Posterior vena cava (tissue), 2 donors: ENCODE results near the gene PTPRN2. TPM values are rescaled to one million over a fixed set of nuclear protein-coding genes. Genes with fewer than 3 reads are reported as not detected.
"Not testable (repeated sequence)": the region's sequence is repeated elsewhere in the genome, so short reads cannot be mapped to it uniquely, and the experiment has no call there.

Source experiments
- DNase-seq: peaks from one replicate; pipeline ENCODE4 v3.0.0-alpha.2; 2020; ENCODE audit warnings: low spot score
- intact Hi-C, 2 donors: fragments of 100-400 bp; cut with DNase I; formaldehyde crosslinking; loops; one replicate each; pipeline versions ENCODE4 v1.14.1 to v1.14.2; 2022 to 2023
- total RNA-seq, 2 donors: library from RNA; stranded (reverse); fragmentation: NEBNext Ultra II Directional; extraction: Animal tissue kit (Norgen Biotek cat#: 25700); gene quantifications; one replicate each; pipeline ENCODE4 v1.2.1, GENCODE V29; 2021
- donor health status: DM: yes; HTN: yes; CAD: no.
- donor health status: DM: yes; HTN: yes; CAD: no.

PTPRN2 gene
- total RNA-seq, 2 donors from 2014 or later: 1.6 to 2.8 TPM

DNA sequence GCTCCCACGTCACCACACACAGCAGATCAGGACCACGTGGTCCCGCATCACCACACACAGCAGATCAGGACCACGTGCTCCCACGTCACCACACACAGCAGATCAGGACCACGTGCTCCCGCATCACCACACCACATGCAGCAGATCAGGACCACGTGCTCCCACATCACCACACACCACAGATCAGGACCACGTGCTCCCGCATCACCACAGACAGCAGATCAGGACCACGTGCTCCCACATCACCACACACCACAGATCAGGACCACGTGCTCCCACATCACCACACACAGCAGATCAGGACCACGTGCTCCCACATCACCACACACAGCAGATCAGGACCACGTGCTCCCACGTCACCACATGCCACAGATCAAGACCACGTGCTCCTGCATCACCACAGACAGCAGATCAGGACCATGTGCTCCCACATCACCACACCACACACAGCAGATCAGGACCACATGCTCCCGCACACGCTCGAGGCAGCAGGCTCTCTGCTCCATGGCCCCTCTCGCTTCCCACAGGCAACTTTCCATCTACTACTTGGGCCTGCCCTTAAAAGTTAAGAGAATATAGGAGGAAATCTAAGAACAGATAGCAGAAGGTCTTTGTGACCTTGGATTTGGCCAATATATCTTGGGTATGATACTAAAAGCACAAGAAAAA is 1024.0 kb downstream of the PTPRN2 start:
- intact Hi-C loops: not testable (repeated sequence)
- peak; percentile 20 for DNase-seq

DNA sequence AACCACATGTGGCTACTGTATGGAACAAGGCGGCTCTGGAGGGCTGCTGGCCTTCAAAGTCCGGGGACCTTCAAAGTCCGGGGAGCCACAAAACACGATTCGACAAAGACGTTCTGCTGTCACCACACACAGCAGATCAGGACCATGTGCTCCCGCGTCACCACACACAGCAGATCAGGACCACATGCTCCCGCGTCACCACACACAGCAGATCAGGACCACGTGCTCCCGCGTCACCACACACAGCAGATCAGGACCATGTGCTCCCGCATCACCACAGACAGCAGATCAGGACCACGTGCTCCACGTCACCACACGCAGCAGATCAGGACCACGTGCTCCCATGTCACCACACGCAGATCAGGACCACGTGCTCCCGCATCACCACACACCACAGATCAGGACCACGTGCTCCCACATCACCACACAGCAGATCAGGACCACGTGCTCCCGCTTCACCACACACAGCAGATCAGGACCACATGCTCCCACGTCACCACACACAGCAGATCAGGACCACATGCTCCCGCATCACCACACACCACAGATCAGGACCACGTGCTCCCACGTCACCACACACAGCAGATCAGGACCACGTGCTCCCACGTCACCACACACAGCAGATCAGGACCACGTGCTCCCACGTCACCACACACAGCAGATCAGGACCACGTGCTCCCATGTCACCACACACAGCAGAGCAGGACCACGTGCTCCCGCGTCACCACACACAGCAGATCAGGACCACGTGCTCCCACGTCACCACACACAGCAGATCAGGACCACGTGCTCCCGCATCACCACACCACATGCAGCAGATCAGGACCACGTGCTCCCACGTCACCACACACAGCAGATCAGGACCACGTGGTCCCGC is 1024.9 kb downstream of the PTPRN2 start:
- DNase-seq: peak; percentile 29
- intact Hi-C loops: not testable (repeated sequence)

DNA sequence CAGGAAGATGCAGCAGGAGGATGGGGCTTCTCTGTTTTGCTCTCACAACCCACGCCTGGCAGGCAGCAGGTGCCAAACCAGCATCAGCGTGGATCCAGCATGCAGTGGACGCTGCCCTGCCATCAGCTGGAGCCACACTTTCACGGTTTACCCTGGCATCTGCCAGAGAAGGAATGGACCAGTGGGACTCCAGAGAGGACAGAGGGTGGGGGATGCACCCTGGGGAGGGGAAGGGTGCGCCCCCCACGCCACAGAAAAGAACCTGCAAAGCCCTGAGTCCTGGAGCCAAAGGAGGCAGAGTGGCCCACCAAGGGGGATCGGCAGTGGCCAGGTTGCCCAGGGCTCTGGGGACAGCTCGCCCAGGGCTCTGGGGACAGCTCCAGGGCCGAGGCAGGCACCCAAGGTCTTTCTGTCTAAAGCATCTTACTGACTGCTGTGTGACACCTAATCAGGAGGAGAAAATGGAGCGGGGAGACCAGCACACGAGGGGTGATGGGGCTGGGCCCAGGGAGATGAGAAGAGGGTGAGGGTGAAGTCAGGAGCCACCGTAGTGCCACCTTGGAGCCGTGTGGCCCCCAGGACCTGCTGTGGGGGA is 1025.7 kb downstream of the PTPRN2 start:
- peak; percentile 55 for DNase-seq
- intact Hi-C loops: no loop called here

DNA sequence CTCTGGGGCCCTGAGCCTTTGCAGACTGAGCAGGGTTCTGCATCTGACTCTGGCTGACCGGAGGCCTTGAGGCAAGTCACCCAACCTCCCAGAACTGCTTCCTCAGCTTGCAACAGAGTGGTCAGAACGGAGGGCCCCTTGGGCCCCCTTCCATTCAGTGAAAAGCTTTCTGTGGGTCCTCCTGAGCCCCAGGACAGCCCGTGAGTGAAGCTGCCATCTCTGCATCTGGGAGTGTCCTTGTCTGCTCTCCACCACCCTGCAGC is 1026.2 kb downstream of the PTPRN2 start:
- no peak for DNase-seq
- intact Hi-C loops: no loop called here

DNA sequence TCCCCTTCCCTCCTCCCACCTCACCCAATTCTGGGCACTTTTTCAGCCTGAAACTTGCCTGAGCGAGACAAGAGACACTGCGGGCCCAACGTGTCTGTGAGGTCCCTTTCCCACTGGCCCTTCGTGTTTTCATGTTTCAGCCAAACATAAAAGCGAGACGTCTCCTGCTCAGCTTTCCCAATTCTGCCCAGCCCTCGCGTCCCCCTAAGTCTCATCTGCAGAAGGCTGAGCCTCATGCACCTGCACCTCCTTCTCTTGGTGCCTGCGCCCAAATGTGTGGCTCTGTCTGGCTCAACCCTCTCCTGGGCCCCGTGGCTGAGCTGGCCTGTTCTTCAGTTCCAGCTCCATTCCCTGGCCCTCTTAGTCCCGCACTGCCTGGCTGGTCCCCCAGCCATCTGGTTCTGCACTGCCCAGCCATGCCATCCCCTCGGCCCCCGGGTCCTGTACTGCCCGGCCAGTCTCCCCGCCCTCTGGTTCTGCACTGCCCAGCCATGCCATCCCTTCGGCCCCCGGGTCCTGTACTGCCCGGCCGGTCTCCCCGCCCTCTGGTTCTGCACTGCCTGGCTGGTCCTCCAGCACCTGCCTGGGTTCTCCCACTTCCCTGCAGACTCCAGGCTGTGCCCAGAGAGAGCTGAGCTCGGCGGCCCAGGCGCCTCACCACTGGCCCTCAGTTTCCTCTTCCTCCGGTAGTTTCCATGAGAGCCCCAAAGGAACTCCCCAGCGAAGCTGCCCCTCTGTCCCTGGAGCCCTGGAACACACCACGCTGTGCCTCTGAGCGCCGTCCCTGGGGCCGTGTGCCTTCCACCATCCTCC is 1026.7 kb downstream of the PTPRN2 start:
- DNase-seq: peak; percentile 70
- intact Hi-C loops: no loop called here

DNA sequence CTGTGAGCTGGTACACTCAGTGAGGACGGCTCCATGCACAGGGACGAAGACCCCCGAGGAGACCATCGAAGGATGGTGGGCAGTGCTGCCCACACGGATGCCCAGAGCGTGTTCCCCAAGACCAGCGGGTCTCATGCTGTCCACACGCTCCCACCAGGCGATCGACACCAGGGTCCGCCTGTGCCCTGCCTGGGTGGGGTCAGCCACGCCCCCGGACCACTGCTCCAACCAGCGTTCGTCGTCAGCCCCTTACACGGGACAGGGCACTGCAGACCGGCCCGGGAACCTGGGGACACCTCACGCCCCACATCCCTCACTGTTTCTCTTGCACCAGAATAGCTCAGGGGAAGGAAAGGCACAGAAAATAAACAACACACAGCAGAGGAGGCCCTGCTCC is 1027.4 kb downstream of the PTPRN2 start:
- DNase-seq: peak; percentile 63

DNA sequence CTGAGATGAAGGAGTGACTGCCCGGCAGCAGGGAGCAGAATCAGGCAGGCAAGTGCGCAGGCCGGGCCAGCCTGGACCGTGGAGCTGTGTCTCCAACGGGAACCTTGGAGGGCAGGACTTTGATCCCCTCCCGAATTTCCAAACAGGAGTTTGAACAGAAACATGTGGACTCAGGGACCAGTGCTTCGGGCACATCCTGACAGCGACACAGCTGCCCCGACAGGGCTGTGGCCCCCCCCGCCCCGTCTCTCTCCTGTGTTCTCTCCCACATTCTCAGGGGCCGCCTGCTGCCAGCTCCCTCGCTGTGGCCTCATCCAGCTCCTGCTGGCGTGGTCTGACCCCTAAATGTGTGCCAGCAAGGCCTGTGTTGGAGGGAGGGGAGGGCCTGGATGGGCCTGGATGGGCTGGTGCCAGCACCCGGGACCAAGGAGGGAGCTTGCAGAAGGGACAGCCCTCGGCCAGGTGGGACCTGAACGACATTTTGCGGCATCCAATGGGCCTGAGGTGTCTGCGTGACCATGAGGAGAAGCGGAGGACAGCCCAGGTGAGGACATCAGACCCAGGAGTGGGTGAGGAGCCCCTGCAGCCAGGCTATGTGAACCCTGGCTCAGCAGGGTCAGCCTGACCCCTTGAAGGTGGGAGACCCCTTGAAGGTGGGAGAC is 1027.9 kb downstream of the PTPRN2 start:
- DNase-seq: peak; percentile 71
- intact Hi-C loops: no loop called here

More for the DNA sequence above, 1027.4 kb downstream of the PTPRN2 start:
- intact Hi-C loops: no loop called here

DNA sequence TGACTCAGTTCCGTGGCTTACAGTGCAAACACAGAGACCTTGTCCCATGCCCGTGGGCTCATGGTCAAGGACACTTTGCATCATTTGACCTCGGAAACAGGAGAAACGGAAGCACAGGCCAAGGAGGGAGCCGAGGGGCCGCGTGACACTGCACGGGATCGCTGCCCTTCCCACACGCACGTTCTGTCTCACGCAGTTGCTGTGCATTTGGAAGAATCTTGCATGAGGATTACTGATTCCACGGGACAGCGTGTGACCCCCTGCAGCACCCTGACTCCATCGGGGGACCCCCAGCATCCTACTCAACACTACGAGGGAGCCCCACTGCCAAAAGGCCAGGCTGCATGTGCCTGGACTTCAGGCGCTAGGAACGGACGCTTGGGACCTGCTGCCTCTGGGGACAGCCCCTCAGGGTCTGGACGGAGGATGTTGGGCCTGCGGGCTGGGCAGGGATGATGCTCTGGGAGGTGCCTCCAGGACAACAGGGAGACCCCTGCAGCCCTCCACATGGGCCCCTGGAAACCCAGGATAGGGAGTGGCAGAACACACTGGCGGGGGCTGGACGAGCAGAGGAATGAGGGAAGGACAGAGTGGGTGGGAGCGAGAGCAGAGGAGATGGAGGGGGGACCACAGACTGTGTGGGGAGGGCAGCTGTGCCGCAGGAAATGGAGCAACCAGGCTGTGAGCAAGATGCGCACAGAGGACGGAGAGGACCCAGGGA is 1028.6 kb downstream of the PTPRN2 start:
- peak; percentile 74 for DNase-seq
- intact Hi-C loops: no loop called here

DNA sequence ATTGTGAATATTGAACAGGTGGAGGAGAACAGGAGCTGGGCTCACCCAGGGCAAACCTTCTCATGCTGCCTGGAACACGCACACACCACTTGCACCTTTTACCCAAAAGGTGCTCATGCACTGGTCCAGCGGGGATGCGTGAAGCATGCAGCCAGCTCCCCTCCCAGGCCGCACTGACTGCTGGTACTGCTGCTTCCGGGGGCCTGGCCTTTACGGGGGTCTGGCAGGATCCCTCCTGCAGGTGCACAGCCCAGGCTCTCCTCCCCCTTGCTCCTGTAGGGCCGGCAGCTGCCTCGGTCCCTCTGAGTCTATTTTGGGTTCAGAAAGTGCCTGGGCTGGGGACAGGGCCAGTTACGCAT is 1029.1 kb downstream of the PTPRN2 start:
- DNase-seq: peak; percentile 59
- intact Hi-C loops: no loop called here

DNA sequence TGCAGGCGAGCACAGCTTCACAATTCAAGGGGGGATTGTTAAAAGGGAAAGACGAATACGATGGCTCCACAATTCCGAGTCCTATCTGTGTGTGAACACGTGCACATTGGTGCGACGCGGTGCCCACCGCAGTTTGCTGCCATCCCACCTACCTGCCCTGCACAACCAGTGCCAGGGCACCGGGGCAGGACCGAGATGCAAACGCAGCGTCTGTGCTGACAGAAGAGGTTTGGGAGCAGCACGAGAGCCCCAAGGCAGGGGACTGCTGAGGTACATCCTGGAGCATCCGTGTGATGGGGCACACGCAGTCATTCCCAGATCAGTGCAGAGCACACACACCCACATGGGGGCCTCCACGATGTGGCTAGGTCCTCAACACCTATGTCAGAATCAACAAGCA is 1029.6 kb downstream of the PTPRN2 start:
- intact Hi-C loops: no loop called here
- DNase-seq: peak; percentile 73

DNA sequence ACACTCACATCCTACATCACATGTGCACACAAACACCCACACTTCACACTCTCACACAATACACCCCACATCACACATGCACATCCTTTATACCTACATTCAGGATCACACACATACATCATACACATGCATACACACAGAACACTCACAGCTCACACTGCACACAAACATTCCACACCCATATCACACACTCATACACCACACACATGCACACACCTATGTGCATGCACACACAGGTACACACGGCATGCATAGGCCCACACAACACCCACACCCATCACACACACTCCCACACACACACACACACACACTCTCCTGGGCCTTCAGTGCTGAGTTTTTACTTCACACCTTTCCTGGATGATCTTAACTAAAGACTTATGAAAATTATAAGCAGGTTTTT is 1030.4 kb downstream of the PTPRN2 start:
- intact Hi-C loops: no loop called here

DNA sequence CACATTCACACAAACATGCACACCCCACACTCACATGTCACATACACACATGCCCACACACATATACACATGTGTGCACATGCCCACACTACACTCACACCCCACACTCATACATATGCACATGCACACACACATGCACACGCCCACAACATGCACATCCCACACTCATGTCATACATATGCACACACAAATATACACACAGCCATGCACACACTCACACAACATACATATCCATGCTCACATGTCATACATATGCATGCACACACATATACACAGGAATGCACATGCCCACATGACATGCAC is 1031.0 kb downstream of the PTPRN2 start:
- intact Hi-C loops: no loop called here
- peak; percentile 13 for DNase-seq

More for the DNA sequence above, 1030.4 kb downstream of the PTPRN2 start:
- DNase-seq: no peak

DNA sequence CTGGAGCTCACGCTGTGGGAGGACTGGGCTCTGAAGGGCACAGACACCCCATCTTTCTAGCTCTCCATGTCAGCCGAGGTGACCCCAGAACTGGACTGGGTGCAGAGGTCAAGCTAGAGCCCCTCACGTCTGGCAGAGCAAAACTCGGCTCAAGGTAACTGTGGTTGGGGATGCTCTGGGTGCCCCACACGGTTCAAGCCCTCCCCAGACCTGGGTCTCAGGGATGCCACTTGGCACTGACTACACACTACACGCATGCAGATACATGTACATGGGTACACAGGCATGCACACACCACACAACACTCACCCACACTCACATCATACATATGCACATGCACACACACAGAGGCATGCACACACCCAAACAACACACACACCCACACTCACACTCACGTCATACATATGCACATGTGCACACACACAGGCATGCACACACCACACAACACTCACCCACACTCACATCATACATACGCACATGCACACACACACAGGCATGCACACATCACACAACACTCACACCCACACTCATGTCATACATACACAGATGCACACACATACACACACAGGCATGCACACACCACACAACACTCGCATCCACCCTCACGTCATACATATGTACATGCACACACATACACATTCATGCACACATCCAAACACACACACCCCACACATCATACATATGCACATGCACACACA is 1031.5 kb downstream of the PTPRN2 start:
- intact Hi-C loops: no loop called here
- peak; percentile 55 for DNase-seq

DNA sequence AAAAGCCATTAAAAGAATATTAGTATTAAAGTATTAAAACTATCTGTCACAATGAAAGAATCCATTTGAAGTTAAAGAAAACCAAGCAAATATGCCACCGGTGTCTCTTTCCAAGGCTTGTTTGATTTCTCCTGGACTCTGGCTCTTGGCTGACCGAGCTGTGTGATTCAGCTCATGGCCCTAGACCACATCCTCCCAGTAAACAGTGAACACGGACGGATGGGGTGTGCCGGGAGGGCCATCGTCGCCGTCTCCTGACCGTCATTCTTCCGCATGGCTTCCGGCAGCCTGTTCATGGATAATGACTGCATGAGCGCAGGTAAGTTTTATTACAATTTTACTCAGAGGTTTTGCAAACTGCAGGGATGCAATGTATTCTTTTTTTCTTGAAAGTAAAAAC is 1032.3 kb downstream of the PTPRN2 start:
- peak; percentile 81 for DNase-seq
- intact Hi-C loops: no loop called here

DNA sequence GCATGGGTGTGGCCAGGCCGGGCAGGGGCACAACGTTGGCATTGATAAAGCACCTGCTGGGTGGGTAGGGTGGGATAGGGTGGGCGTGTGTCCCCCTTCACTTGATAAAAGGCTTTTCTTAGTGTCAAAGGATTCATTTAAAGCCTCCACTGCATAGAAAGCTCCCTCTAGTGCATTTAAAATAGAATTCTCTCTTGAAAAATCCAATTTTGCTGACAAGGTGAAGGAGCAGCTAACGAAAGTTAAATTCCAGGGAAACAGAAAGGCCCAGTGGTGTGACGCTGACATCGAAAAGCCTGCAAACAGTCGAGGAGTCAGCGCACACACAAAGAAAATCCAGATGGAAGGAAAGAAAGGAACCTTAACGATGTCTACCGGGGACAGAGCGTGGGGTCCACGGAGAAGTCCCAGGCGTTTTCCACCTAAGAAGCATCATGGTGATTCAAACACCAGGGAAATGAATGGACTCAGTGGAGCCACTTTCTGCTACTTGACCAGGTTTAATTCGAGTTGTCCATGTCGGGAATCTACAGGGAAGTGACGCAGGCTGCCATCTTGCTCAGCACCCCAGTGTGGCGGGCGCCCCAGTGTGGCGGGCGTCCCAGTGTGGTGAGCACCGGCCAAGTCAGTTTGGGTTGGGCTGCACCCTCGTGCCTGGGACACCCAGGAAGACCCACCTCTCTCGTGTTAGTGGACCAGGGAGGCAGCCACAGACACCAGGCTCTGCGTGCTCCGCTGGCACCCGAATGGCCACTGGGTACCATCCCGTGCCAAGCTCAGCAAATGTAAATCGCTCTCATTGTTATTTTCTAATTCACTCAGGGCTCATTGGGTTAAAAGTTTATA is 1033.0 kb downstream of the PTPRN2 start:
- DNase-seq: peak; percentile 63

DNA sequence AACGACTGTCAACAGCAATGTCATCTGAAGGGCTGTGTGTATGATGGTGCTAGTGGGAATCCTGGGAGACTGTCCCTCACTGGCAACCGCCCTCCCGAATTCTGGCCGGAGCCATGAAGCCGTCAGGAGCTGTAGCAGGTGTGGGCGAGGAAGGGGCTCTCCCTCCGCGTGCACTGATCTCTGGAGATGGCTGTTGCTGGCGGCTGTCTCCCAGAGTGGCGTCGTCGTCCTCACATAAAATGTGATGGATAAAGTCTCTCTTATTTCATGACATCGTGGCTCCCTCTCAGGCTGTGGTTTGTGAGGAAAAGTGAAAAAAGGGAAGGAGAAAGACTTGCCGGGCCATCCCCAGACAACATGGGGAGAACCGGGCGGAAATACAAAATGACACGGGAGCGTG is 1034.4 kb downstream of the PTPRN2 start:
- intact Hi-C loops: no loop called here
- peak; percentile 60 for DNase-seq

More for the DNA sequence above, 1033.0 kb downstream of the PTPRN2 start:
- intact Hi-C loops: no loop called here

DNA sequence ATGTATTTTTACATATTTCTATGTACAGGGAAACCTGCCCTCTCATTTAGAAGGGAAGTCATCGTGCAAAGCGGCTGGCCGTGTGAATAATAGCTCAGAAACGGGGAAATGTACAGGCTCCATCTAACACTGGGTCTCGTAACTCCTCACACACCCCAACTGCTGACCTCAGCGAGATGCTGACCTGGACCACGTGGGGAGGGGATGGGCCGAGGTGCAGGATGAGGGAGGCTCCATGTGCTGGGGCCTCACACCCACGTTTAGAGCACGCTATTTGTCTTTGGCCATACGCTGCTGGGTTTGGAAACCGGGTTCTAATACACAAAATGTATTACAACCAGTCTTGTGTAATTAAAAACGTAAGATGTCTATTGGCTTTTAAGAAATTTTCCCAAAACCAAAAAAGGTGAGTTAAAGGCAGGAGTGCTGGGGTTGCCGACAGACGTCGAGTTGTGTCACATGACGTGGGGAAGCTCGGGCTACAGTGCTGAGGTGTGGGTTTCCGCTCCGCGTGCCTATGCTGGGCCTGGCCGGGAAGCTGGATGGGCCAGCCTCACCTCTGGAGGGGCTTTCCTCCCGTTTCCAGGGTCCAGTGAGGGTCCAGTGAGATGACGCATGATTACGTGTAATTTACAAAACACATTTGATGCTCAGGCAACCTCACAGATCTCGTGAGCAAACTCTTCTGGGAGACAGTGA is 1035.2 kb downstream of the PTPRN2 start:
- intact Hi-C loops: no loop called here
- peak; percentile 43 for DNase-seq
